Right lobe of liver (tissue), 6 donors: ENCODE measurements around the gene COL17A1. TPM values are rescaled to one million over a fixed set of nuclear protein-coding genes. Genes with fewer than 3 reads are reported as not detected.

ENCODE experiments used
- ATAC-seq, 4 donors: fragments of 200-7000 bp; cut with Tn5 transposase; one replicate each; pipeline ENCODE4 v1.9.1; 2020; ENCODE audit warnings: mild to moderate bottlenecking in 4 of 4, moderate library complexity in 4 of 4
- DNase-seq, 3 donors: peaks; one replicate each; pipeline ENCODE4 v3.0.0-alpha.2; 2020
- H3K27ac ChIP-seq, 3 donors: fragments of 200-600 bp; one replicate each; pipeline ENCODE4 v1.8.0; 2022
- H3K27me3 ChIP-seq, 2 donors: fragments of 200-600 bp; one replicate each; pipeline ENCODE4 v1.8.0; 2022
- H3K36me3 ChIP-seq, 4 donors: fragments of 200-600 bp; sonication (generic) in 1 of 4; one replicate each; pipeline versions ENCODE4 v1.5.1 to v1.8.0; 2017 to 2022; ENCODE audit warnings: control low read depth in 1 of 4
- H3K4me1 ChIP-seq, 4 donors: fragments of 200-600 bp; sonication (generic) in 1 of 4; one replicate each; pipeline versions ENCODE4 v1.5.1 to v1.8.0; 2017 to 2022; ENCODE audit warnings: control low read depth in 1 of 4
- H3K4me3 ChIP-seq, 3 donors: fragments of 200-600 bp; one replicate each; pipeline ENCODE4 v1.8.0; 2022
- H3K9me3 ChIP-seq, 4 donors: fragments of 200-600 bp; sonication (generic) in 1 of 4; one replicate each; pipeline versions ENCODE4 v1.5.1 to v1.8.0; 2017 to 2022; ENCODE audit warnings: control low read depth in 1 of 4
- CTCF ChIP-seq, 4 donors: fragments of 200-600 bp in 3 of 4; fragments of 450-650 bp in 1 of 4; IDR thresholded peaks; one replicate each; pipeline versions ENCODE4 v1.5.1 to v1.8.0; 2016 to 2022; ENCODE audit warnings: antibody characterized with exemption in 4 of 4, mild to moderate bottlenecking in 2 of 4
- POLR2A ChIP-seq: fragments of 450-650 bp; IDR thresholded peaks from one replicate; pipeline ENCODE4 v1.6.1; 2017; ENCODE audit warnings: antibody characterized with exemption, mild to moderate bottlenecking
- WGBS: methylation state at CpG from one replicate; pipeline ENCODE4 v1.1.6; 2018; ENCODE audit warnings: low coverage, low lambda C conversion rate; ENCODE audit not compliant: insufficient coverage; ENCODE audit errors: missing lambda C conversion rate; 5-methylcytosine and 5-hydroxymethylcytosine counted together
- intact Hi-C, 2 donors: fragments of 100-400 bp; cut with DNase I; formaldehyde crosslinking; loops; one replicate each; pipeline versions ENCODE4 v1.11.2 to v1.14.1; 2022
- total RNA-seq, 6 experiments: library from RNA; depleted of rRNA in 2 of 6; stranded (reverse); fragments of >200 nt in 2 of 6; fragmentation: NEBNext Ultra II Directional in 3 of 6; extraction: Animal tissue kit (Norgen Biotek cat#: 25700) in 3 of 6; gene quantifications; one replicate each; pipeline versions ENCODE4 v1.1.0 to v1.2.4, GENCODE V29; 2016 to 2023
- donor health status: DM: no; HTN: yes; CAD: no.
- donor health status: DM: no; HTN: no; CAD: no.
- donor health status: DM: no; HTN: no; CAD: no.
- donor health status: DM: no; HTN: yes; CAD: no.
- donor health status: DM: no; HTN: yes; CAD: no.

The COL17A1 gene
- total RNA-seq, 6 experiments from 2014 or later: 0.11 to 0.12 TPM; not detected in 4

GRCh38 chr10:104031631-104032030 is 54.0 kb downstream of the COL17A1 start:
- H3K27ac ChIP-seq: no peak overlapping the region
- intact Hi-C loops: no loop called here
- peaks cover 0 to 3% of the 10 kb centered on the region in 2 donors for H3K27me3 ChIP-seq
- no peak for DNase-seq
- H3K9me3 ChIP-seq: no peaks in the 10 kb centered on the region
- H3K4me3 ChIP-seq: no peak overlapping the region
- TF ChIP-seq POLR2A: no peak
- TF ChIP-seq CTCF (IDR thresholded peaks at IDR 0.05): no peak
- 88% methylated on average over 2 of the region's 2 CpGs for WGBS
- ATAC-seq: no peak
- H3K36me3 ChIP-seq: peaks cover 0 to 5% (median 0%) of the 10 kb centered on the region in 4 donors
- H3K4me1 ChIP-seq: no peaks in the 10 kb centered on the region

- H3K27me3 ChIP-seq: peaks cover 0 to 3% of the 10 kb centered on the region in 2 donors
- H3K4me1 ChIP-seq: no peaks in the 10 kb centered on the region
- intact Hi-C loops: no loop called here
- DNase-seq (no peak), ATAC-seq (no peak)
- H3K9me3 ChIP-seq: no peaks in the 10 kb centered on the region
- H3K27ac ChIP-seq: no peak overlapping the region
- TF ChIP-seq POLR2A (no peak), CTCF (IDR thresholded peaks at IDR 0.05) (no peak)
- H3K4me3 ChIP-seq: no peak overlapping the region
- H3K36me3 ChIP-seq: peaks cover 0 to 14% (median under 1%) of the 10 kb centered on the region in 4 donors
- 82% methylated on average over 6 of the region's 6 CpGs for WGBS
These were observed 56.2 kb downstream of the COL17A1 start for GRCh38 chr10:104029521-104029860.

- intact Hi-C loops: no loop called here
These were observed 56.7 kb downstream of the COL17A1 start for GRCh38 chr10:104028823-104029520.

GRCh38 chr10:104028146-104028545 is 57.5 kb downstream of the COL17A1 start:
- Histone ChIP-seq H3K27ac (no peak overlapping the region), H3K4me3 (no peak overlapping the region), H3K27me3 (peaks cover 0 to 3% of the 10 kb centered on the region in 2 donors), H3K36me3 (peaks cover 0 to 19% (median 5%) of the 10 kb centered on the region in 4 donors), H3K9me3 (no peaks in the 10 kb centered on the region), H3K4me1 (no peaks in the 10 kb centered on the region)
- TF ChIP-seq POLR2A (no peak), CTCF (IDR thresholded peaks at IDR 0.05) (peak in 2 of 4 donors; percentile 5 to 19)
- ATAC-seq: peak; percentile 39 to 51 (median 44)
- 83% methylated on average over 4 of the region's 6 CpGs for WGBS
- intact Hi-C loops: no loop called here
- DNase-seq: no peak

More at GRCh38 chr10:104028823-104029520, 56.7 kb downstream of the COL17A1 start:
- Histone ChIP-seq H3K27me3 (peaks cover 0 to 3% of the 10 kb centered on the region in 2 donors), H3K36me3 (peaks cover 0 to 17% (median 2%) of the 10 kb centered on the region in 4 donors), H3K4me3 (no peak overlapping the region), H3K27ac (no peak overlapping the region), H3K9me3 (no peaks in the 10 kb centered on the region), H3K4me1 (no peaks in the 10 kb centered on the region)
- 73% methylated on average over 4 of the region's 4 CpGs for WGBS
- ATAC-seq (no peak), DNase-seq (no peak)
- TF ChIP-seq POLR2A: no peak
- no peak for TF ChIP-seq CTCF (IDR thresholded peaks at IDR 0.05)
